IPS-NIHi7 (cell line): ENCODE data around the gene EXO1.

Source experiments
- DNase-seq: peaks from one replicate; pipeline ENCODE4 v3.0.0; 2012; ENCODE audit warnings: mixed read lengths; ENCODE audit errors: extremely low spot score

EXO1 gene

DNA sequence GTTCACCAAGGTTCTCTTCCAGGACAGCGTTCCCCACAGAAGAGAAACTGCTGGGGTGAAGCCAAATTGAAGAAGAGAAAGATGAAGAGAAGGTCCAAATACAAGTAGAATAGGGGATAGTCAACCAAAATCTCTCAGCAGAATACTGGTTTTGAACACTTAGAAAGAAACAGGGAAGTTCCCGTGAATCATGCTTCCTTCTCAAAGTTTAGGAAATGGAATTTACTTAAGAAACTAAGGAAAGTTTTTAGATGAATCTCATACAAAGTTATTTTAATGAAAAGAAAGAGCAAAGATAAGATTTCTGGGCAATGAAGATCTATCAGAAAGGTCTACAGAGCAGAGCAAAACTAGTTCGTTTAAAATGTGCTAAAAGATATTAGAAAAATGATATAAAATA is 43.3 kb downstream of the EXO1 start:
- no peak for DNase-seq

DNA sequence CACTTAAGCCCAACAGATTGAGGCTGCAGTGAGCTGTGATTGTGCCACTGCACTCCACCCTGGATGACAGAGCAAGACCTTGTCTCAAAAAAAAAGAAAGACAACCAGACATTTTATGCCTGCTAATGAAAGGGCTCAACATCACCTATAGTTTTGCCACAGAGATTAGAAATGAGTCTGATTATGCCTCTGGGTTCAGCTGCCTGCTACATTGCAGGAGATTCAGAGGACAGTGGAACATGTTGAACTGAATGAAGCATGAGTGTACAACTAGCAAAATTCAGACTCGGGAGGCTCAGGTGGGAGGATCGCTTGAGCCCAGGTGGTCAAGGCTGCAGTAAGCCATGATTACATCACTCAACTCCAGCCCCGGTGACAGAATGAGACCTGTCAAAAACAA is 46.0 kb downstream of the EXO1 start:
- DNase-seq, result no peak

DNA sequence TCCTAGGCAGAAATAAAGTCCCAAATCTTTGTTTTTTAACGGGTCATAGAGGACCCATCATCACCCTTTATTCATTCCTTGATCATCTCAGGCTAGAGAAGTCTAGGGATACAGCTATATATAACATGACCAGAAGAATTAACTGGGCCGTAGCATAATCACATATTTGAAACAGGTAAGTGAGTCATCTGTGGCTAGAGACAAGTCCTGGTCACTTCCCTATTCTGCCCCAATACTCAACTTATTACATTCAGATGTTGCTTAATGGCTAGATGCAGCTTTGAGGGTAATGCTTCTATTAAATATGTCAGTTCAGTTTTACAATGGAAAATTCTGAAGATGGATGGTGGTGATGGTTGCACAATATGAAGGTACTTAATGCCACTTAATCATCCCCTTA is 47.0 kb downstream of the EXO1 start:
- no peak for DNase-seq

DNA sequence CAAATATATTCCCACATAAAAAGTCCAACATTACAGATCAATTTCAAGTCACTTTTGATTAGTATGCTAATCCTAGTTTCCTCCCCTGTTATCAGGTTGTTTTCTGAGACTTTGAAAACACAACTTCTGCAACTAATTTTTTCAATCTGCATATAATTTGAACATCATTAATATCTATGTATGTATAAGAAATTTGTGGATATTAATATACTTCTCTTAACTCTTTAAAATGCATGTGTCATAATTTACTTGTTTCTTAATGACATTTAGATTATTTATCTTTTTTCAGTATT is 48.6 kb downstream of the EXO1 start:
- no peak for DNase-seq

DNA sequence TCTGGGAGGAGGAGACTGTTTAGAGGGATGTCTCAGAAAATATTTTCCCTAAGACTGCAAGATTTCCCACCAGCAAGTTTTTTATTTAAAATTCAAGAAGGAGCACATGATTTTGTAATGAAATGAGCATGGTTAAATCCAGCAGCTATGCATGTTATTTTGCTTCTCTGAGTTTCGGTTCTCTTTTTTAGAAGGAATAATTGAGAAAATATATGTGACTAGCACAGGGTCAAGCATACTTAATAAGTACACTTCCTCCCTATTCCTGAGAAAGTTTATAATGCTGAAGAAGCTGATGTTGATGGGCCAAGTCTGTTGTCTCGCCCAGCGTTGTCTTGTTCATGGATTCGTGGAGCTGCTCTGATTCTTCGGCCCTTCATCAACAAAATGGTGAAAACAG is 51.2 kb downstream of the EXO1 start:
- DNase-seq, result no peak

DNA sequence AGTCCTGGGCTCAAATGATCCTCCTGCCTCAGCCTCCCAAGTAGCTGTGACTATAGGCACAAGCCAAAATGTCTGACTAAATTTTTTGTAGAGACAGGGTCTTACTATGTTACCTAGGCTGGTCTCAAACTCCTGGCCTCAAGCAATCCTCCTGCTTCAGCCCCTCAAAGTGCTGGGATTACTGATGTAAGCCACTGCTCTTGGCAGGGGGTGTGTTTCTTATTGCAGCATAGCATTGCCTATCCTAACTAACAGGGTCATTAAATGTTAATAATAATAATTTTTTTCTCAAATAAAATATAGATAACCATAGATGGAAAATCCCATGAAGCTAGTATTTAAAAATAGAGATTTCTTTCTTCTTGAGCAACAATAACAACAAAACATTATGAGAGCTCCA is 52.4 kb downstream of the EXO1 start:
- no peak for DNase-seq

DNA sequence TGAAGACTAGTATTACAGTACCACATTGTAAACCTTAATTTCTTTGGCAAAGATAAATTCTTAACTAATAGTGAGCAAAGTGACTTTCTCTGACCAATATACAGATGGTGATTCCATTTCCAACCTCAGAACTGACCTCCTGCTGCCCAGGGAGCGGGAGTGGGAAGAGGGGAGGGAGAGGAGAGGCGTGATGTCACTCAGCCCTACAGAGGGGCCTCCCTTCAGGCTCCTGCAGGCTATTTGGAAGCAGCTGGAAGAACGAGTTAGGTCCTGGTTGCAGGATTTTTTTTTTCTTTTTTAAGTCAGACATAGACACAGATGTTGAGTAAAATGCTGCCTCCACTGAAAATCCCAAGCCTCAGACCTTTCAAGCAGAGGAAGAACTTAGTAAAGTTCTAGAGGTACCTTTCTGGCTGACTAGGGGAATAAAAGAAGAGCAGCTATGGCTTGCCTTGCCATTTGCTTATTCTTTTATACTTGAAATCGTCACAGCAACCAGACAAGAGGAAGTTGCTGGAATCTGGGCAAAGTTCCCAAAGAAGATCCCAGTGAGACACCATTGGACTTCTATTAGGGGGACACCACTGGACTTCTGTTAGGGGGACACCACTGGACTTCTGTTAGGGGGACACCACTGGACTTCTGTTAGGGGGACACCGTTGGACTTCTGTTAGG is 54.5 kb downstream of the EXO1 start:
- peak; percentile 20 for DNase-seq

DNA sequence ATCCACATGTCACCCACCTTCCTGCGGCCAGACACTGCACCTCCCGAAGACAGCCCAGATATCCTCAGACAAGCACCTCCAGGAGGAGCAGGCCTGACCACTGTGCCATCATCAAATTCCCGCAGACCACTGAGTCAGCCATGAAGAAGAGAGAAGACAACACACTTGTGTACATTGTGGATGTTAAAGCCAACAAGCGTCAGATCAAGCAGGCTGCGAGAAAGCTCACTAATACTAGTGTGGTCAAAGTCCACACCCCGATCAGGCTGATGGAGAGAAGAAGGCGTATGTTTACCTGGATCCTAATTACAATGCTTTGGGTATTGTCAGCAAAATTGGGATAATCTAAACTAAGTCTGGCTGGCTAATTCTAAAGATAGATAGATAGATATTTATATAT is 68.2 kb downstream of the EXO1 start:
- DNase-seq, result no peak

DNA sequence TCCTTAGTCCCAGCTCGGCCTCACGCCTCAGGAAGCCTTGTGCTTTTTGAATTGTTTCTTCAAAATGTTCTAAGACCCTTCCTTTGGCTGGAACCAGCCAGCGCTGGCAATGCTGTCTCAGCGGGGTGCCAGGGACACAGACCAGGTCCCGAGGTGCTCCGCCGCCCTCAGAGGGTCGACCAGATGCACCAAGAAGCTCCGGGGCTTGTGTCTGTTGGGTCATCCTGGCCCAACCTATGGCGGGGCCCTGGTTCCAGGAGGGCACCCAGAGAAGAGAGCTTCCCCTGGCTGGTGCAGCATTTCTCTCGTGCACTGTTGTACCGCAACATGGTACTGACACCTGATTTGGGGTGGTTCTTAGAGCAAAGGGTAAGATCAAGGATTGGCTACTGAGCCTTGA is 69.5 kb downstream of the EXO1 start:
- DNase-seq, result no peak

DNA sequence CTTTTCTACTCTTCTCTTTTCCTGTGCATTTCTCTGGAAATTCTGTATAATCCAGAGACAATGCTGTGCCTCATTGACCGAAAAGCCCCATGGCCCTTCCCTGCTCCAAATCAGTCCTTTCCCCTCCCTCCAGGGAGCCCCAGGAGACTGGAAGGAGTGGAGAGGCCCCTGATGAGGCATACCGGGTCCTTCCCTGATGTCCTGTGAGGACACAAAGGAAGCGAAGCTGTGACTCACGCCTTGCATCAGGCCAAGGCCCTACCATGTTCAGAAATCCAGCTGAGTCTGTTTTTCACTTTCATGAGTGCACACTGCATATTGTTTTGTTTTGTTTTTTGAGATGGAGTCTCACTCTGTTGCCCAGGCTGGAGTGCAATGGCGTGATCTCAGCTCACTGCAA is 70.9 kb downstream of the EXO1 start:
- DNase-seq, result no peak

DNA sequence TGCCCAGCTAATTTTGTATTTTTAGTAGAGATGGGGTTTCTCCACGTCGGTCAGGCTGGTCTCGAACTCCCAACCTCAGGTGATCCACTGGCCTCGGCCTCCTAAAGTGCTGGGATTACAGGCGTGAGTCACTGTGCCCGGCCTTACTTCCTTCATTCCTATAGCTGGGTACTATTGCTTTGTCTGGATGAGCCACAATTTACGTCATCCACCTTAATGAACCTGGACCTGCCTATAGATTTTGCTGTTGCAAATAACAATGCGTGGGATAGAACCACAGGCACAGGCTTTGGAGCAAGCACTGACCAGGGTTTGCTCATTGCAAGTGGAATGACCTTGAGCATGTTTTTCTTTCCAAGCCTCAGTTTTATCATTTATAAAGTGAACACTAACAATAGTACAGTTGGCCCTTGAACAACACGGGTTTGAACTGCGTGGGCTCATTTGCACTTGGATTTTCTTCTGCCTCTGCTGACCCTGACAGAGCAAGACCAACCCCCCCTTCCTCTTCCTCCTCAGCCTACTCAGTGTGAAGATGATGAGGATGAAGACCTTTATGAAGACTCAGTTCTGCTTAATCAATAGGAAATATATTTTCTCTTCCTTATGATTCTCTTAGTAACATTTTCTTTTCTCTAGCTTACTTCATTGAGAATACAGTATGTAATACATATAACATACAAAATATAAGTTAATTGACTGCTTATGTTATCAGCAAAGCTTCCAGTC is 76.2 kb downstream of the EXO1 start:
- DNase-seq, result no peak

DNA sequence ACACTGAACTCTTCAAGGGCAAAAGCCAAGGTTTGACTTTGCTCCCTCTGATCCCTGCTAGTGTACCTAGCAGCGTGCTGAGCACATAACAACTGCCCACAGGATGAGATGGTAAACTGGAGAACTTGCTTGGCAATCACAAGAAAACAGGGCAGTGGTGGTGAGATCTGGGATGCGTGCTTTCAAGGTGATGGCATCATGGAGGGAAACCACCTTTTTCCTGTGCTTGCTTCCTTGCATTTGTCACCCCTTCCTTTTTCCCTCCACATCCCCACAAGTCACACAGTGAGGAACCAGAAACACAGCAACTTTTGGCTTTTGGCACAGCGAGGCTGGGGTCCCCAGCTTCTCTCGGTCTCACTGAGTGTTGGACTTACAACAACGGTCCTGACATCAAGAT is 78.1 kb downstream of the EXO1 start:
- no peak for DNase-seq

DNA sequence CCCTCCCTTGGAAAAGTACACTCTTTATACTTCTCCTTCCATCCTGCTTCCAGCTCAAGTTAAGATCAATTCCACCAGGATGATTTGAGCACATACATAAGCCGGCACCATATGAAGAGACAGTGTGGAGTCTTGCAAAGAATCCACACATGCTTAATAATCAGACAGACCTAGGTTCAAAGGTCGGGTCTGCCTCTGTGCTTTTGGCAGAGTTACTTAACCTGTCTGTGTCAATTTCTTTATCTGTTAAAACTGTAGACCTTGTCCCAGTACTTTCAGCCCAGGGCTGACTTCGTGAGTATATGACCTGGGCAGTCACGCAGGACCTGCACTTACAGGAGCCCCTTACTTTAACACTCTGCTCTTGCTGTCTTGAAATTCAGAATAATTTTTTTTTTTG is 79.3 kb downstream of the EXO1 start:
- DNase-seq, result no peak

DNA sequence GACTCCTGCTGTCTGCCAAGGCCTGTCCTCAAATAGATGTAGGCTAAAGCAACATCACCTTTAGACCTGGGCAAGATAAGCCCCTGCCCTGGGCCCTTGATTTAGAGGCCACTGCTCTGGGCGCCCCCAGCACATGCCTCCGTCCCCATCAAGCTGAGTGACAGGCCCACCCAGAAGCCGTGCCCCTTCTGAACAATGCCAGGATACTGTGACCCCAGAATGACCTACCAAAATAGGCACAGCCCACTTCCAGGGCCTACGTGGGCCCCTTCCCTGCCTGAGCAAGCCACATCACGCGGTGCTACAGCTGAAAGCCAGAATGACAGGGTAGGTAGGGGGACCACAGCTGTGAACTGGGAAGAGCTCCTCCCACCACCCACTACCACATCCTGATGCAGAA is 84.8 kb downstream of the EXO1 start:
- DNase-seq, result no peak

DNA sequence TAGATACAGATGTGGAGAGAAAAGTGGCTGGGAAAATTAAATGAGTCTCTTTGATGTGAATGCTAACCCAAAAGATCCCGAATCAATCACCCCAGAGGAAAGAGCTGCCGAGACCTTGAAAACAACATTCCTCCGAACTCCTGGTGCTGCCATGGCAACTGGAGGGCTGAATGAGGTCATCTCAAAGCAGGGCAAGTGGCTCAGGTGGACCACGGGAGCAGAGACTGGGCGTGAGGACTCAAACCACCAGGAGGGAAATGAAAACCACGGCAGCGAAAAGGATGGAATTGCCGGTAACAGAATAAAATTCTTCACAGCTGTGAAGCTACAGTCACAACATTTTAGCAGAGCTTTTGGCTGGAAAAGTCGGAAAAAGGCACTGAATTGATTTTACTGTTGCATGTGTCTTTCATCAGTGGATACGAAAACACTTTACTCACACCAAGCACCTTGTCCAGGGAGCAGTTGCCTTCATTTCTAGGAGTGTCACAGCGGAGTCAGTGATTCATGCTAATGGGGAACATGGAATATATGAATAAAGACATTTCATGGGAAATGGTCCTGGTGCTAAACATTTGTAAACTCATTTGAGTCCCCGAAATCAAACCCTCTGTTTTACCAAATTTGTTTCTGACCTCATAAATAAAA is 86.3 kb downstream of the EXO1 start:
- DNase-seq, result peak; percentile 76

DNA sequence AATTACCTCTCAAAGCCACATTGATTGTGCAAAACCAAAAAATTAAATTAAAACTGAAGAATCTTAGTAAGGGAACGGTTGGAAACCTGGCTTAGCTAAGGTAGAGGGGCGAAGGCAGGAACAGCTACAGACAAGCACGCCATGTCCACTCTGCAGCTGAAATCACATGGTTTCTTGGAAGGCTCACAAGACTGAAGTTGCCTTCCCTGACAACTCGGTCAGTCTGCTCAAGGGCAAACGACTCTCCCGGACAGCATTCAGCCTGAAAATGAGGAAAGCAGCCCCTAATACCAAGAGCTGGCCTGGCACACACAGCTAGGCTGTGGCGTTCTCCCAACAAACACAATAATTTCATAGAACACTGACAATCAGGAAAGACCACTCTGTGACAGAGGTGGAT is 86.9 kb downstream of the EXO1 start:
- no peak for DNase-seq
